GM12873 (cell line): ENCODE data around the gene TTYH2.

Experiments
- CTCF ChIP-seq: IDR thresholded peaks from 2 replicates; pipeline ENCODE4 v1.5.1; 2012; ENCODE audit warnings: low read depth, mild to moderate bottlenecking, moderate library complexity, low read length, control low read depth; ENCODE audit not compliant: insufficient read depth; ENCODE audit errors: missing control alignments

TTYH2 gene

GRCh38 chr17:74271901-74272561, 58.7 kb downstream of the TTYH2 start:
- TF ChIP-seq CTCF: no peak

- no peak for TF ChIP-seq CTCF
Measured at GRCh38 chr17:74272731-74273201, 59.4 kb downstream of the TTYH2 start.

GRCh38 chr17:74274060-74274708, 60.8 kb downstream of the TTYH2 start, which contains the start of gene DNAI2:
DNAI2 (plus strand) TSS chr17:74274234; CDS start chr17:74281818, 7,584 bp downstream.
- no peak for TF ChIP-seq CTCF

GRCh38 chr17:74274709-74275340, 61.5 kb downstream of the TTYH2 start:
- TF ChIP-seq CTCF: no peak

GRCh38 chr17:74276051-74276476, 62.7 kb downstream of the TTYH2 start:
- TF ChIP-seq CTCF: no peak

- TF ChIP-seq CTCF: no peak
Measured at GRCh38 chr17:74276541-74277009, 63.2 kb downstream of the TTYH2 start.

GRCh38 chr17:74277935-74278334, 64.6 kb downstream of the TTYH2 start:
- TF ChIP-seq CTCF: no peak
